GM12865 (cell line): ENCODE data around the gene POLE.

ENCODE experiments used
- DNase-seq: peaks from one replicate; pipeline ENCODE4 v3.0.0; 2010; ENCODE audit warnings: low read depth
- H3K4me3 ChIP-seq: 2 replicates; pipeline ENCODE4 v1.5.1; 2011; ENCODE audit warnings: mild to moderate bottlenecking, low read depth, low read length, control low read depth
- TF ChIP-seq, protein P1 (sequence below): IDR thresholded peaks from 2 replicates; pipeline ENCODE4 v1.5.1; 2011; ENCODE audit warnings: low read length, control low read depth, low read depth, inconsistent platforms; ENCODE audit not compliant: insufficient read depth; ENCODE audit errors: missing control alignments

The POLE gene

DNA sequence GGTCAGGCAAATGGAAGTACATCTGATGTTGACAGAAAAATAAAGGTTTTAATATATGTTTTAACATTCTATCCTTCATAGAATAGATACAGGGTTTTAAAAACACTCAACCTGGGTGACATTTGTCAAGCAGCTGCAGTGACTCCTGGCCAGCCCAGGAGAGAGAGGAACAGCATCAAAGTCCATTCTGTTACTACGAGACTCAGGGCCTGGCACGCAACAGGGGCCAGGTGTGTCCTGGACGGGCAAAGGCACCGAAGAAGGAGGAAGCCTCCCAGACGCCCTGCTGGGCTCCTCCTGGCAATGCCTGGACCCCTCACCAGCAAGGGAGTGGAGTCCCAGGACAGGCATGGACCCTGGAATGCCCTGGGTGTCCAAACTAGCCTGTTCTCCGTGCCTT, 98.8 kb downstream of the POLE start:
- DNase-seq = no peak
- TF ChIP-seq, protein P1, sequence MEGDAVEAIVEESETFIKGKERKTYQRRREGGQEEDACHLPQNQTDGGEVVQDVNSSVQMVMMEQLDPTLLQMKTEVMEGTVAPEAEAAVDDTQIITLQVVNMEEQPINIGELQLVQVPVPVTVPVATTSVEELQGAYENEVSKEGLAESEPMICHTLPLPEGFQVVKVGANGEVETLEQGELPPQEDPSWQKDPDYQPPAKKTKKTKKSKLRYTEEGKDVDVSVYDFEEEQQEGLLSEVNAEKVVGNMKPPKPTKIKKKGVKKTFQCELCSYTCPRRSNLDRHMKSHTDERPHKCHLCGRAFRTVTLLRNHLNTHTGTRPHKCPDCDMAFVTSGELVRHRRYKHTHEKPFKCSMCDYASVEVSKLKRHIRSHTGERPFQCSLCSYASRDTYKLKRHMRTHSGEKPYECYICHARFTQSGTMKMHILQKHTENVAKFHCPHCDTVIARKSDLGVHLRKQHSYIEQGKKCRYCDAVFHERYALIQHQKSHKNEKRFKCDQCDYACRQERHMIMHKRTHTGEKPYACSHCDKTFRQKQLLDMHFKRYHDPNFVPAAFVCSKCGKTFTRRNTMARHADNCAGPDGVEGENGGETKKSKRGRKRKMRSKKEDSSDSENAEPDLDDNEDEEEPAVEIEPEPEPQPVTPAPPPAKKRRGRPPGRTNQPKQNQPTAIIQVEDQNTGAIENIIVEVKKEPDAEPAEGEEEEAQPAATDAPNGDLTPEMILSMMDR = no peak
- H3K4me3 ChIP-seq = no peak overlapping the region

DNA sequence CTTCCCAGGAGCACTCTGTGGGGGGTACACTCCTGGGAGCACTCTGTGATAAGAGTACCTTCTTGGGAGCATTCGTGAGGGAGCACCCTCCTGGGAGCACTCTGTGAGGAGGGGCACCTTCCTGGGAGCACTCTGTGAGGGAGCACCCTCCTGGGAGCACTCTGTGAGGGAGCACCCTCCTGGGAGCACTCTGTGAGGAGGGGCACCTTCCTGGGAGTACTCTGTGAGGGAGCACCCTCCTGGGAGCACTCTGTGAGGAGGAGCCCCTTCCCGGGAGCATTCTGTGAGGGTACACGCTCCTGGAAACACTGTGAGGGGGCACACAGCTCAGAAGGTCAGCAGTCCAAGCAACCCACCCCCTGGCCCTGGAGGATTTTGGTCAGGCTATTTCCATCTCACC, 99.4 kb downstream of the POLE start:
- TF ChIP-seq, protein P1 = no peak
- no peak overlapping the region for H3K4me3 ChIP-seq
- DNase-seq = no peak

DNA sequence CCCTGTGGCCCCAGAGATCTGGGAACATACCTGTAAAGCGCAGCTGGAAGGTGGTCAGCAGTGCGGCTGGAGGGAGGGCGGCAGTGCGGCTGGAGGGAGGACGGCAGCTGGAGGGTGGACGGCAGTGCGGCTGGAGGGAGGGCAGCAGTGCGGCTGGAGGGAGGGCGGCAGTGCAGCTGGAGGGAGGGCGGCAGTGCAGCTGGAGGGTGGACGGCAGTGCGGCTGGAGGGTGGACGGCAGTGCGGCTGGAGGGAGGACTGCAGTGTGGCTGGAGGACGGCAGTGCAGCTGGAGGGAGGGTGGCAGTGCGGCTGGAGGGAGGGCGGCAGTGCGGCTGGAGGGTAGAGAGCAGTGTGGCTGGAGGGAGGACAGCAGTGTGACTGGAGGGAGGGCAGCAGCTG, 100.2 kb downstream of the POLE start:
- TF ChIP-seq, protein P1 = no peak
- no peak for DNase-seq

GRCh38 chr12:132585177-132585576, 102.0 kb downstream of the POLE start:
- no peak overlapping the region for H3K4me3 ChIP-seq
- TF ChIP-seq, protein P1 = no peak
- no peak for DNase-seq

More for the DNA sequence above, 100.2 kb downstream of the POLE start:
- H3K4me3 ChIP-seq = no peak overlapping the region

DNA sequence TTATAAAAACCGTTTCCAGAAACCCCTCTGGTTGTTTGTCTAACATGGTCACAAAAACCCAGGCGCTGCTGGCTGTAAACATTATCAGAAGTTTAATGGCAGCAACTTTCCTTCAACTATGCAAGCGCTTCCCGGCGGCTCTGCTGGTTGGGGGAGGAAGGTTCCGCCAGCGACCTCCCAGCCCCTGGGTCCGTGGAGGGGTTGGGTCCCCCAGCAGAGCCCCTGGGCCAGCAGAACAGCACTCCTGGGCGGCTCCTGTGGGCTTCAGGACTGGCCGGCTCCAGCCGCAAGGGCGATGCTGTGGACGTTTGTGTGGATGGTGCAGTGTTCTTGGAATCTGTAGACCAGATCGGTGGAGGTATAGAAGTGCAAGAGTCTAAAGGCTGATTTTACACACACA, 102.7 kb downstream of the POLE start:
- H3K4me3 ChIP-seq = no peak overlapping the region
- TF ChIP-seq, protein P1 = no peak
- no peak for DNase-seq

DNA sequence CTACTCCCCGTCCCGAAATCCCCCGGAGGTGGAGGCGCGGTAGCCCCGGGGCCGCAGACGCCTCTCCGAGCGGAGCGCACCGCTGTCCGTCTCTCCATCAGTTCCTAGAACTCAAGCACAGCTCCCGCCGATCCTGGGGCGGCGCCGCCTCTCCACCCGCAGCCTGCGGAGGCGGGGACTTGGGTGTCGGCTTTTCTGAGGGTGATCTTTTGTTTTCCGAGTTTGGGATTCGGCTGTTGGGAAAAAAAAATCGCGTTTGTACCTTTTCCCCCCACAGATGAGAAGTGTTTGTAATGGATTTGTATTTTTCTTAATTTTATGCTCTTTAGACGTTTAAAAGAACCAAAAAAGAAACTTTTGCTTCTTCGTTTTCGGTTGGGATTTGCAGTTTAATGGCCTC, 103.4 kb downstream of the POLE start:
- H3K4me3 ChIP-seq = no peak overlapping the region
- TF ChIP-seq, protein P1 = no peak
- DNase-seq = no peak

DNA sequence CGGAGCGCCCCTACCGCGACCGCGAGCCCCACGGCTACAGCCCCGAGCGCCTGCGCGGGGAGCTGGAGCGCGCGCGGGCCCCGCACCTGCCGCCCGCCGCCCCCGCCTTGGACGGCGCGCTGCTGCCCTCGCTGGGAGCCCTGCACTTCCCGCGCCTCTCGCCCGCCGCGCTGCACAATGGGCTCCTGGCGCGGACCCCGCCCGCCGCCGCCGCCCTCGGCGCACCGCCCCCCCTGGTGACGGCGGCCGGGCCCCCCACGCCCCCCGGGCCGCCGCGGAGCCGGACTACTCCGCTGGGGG, 103.8 kb downstream of the POLE start:
- TF ChIP-seq, protein P1 = no peak
- DNase-seq = no peak
- H3K4me3 ChIP-seq = no peak overlapping the region
